WERI-Rb-1 (cell line): Measurements from ENCODE around the gene GAS2.

Experiments used
- DNase-seq: peaks from one replicate; pipeline ENCODE4 v3.0.0-alpha.2; 2020
- H3K27ac ChIP-seq: fragments of 250-450 bp; sonication (Bioruptor Pico); 2 replicates; pipeline ENCODE4 v1.5.1; 2020; ENCODE audit warnings: mild to moderate bottlenecking, moderate library complexity
- H3K27me3 ChIP-seq: fragments of 250-450 bp; sonication (Bioruptor Pico); 2 replicates; pipeline ENCODE4 v1.5.1; 2021; ENCODE audit warnings: mild to moderate bottlenecking, low read depth, moderate library complexity; ENCODE audit not compliant: insufficient read depth, severe bottlenecking
- H3K36me3 ChIP-seq: fragments of 250-450 bp; sonication (Bioruptor Pico); 2 replicates; pipeline ENCODE4 v1.5.1; 2020; ENCODE audit warnings: mild to moderate bottlenecking, moderate library complexity
- H3K4me3 ChIP-seq: 2 replicates; pipeline ENCODE4 v1.5.1; 2011; ENCODE audit warnings: low read depth, mild to moderate bottlenecking, control low read depth, low read length
- H3K9me3 ChIP-seq: fragments of 250-450 bp; sonication (Bioruptor Pico); 2 replicates; pipeline ENCODE4 v1.5.1; 2021; ENCODE audit warnings: mild to moderate bottlenecking, moderate library complexity; ENCODE audit not compliant: severe bottlenecking
- CTCF ChIP-seq: IDR thresholded peaks from 2 replicates; pipeline ENCODE4 v1.5.1; 2011; ENCODE audit warnings: low read depth, mild to moderate bottlenecking, control low read depth, inconsistent platforms, low read length

Gene GAS2

GRCh38 chr11:22851477-22851876, 185.1 kb downstream of the GAS2 start:
- no peak for TF ChIP-seq CTCF
- no peak overlapping the region for H3K27ac ChIP-seq

GRCh38 chr11:22859756-22860155, 193.3 kb downstream of the GAS2 start:
- Histone ChIP-seq H3K27ac (no peak overlapping the region), H3K36me3 (no peaks in the 10 kb centered on the region), H3K4me3 (no peak overlapping the region), H3K27me3 (no peaks in the 10 kb centered on the region), H3K9me3 (no peaks in the 10 kb centered on the region)
- DNase-seq: no peak
- TF ChIP-seq CTCF: no peak

More at GRCh38 chr11:22851477-22851876, 185.1 kb downstream of the GAS2 start:
- peaks cover 2% of the 10 kb centered on the region for H3K9me3 ChIP-seq
- no peak overlapping the region for H3K4me3 ChIP-seq
- no peak for DNase-seq
- H3K36me3 ChIP-seq: no peaks in the 10 kb centered on the region
- H3K27me3 ChIP-seq: no peaks in the 10 kb centered on the region

- no peaks in the 10 kb centered on the region for H3K36me3 ChIP-seq
- no peaks in the 10 kb centered on the region for H3K9me3 ChIP-seq
- H3K27ac ChIP-seq: no peak within 1 kb of the TSS
- no peak within 1 kb of the TSS for H3K4me3 ChIP-seq
- TF ChIP-seq CTCF: no peak
- no peak for DNase-seq
- H3K27me3 ChIP-seq: no peaks in the 10 kb centered on the region
These were observed 193.8 kb downstream of the GAS2 start, which contains the start of gene CCDC179 for GRCh38 chr11:22860241-22860640. Gene CCDC179 (minus strand): TSS chr11:22860474. CDS start chr11:22860421, 53 bp downstream.
